Myometrial cell (primary cell): Measurements from ENCODE around the gene TSC22D4. TPM values are rescaled to one million over a fixed set of nuclear protein-coding genes. Genes with fewer than 3 reads are reported as not detected.

Experiments
- total RNA-seq: library from RNA; depleted of rRNA; stranded (reverse); fragments of >200 nt; gene quantifications from 2 replicates; pipeline ENCODE4 v1.2.3, GENCODE V29; 2015

TSC22D4 gene
- 48.7 and 55.9 TPM in 2 replicates for total RNA-seq

GRCh38 chr7:100478958-100479660, at the start of gene TSC22D4:
TSC22D4 (minus strand) TSS chr7:100479214; CDS start chr7:100478038, 1,176 bp downstream.

DNA sequence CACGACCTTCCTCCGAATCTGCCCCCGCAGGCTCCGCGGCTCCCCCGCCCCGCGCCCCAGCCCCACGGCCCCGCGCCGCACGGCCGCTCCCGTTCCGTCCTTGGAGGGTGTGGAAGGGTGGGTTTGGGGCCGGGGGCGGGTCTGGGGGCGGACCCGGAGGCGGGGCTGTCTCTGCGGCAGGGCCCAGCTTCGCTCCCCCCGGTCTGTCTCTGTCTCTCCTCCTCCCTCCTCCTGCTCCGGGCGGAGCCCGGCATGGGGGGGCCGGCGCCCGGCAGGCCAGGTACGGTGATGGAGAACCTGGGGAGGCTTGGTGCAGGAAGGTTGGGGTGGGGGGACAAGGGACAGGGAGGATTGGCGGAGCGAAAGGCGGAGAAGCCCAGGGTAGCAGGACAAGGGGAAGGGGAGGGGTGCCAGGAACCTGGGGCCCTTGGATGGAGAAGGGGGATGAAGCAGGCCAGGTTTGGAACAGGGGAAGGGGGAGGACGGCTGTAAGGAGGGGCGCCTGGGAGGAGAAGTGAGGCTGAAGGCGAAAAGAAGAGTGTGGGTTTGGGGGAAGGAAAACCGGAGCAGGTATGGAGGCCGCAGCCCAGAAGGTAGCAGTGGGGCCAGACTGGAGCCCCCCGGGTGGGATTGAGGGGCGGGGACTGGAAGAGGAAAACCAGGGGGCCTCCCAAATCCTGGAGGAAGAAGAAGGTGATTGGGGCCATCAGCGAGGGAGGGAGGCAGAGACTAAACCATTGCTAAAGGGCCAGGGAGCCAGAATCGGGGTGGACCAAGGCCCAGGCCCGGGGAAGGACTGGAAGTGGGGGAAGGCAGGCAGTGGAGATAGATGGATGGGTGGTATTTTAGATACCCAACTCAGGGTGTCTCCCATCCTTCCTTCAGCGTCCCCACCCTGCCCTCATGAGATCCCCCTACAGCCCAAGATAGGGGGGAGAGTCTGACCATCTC, 5.0 kb upstream of the TSC22D4 start, which contains the start of gene NYAP1:
Gene NYAP1, plus strand, starts transcription at position 206 of the 951 bp plus-strand sequence. CDS start 1,385 bp downstream, outside the sequence.

GRCh38 chr7:100464210-100464660, 14.8 kb downstream of the TSC22D4 start, which contains the start of gene SPACDR:
SPACDR (minus strand) TSS chr7:100464260; CDS start chr7:100464025, 235 bp downstream.

GRCh38 chr7:100429637-100430492, 49.1 kb downstream of the TSC22D4 start, which contains the start of gene MEPCE:
MEPCE (plus strand) TSS chr7:100429831; CDS start chr7:100430019, 188 bp downstream.

DNA sequence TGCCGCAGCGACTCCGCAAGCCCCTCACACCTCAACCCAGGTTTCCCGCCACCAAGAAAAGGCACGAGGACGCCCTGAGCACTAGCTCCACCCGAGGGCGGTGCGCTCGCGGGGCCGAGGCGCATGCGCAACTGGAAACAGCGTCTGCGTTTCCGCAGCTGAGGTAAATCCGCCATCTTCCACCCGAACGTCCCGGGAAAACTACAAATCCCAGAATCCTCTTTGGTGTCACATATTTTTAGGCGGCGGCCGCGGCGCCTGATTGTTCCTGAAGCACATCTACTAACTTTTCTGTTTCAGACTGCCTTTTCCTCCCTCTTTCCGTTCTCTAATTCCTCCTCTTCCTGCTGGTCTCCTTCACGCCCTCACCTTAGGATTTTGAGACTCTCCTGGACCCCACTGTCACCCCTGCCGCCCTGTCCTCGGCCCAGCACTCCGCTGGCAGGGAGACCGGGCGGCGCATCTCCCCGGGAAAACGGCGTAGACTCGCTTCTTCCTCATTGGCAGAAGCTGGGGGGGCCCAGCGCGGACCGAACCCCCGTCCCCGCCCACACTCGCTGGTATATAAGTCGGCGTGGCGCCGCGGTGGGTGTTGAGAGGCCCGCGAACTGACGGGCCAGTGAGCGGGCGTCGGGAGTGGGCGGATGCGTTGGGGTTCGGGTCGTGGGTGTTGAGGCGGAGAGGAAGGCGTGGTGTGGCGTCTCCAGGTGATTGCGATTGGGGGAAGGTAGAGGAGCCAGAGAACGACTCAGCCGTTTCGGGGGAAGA, 50.6 kb downstream of the TSC22D4 start, which contains the start of gene ZCWPW1:
Gene ZCWPW1, minus strand, starts transcription at position 505 of the 768 bp plus-strand sequence. CDS start 8,054 bp downstream, outside the sequence.

Other genes with a start within 250 kb of the TSC22D4 start
- gene SPDYE3, start 171.5 kb downstream of the TSC22D4 start, total RNA-seq: not detected in 2 replicates
- gene PILRB, start 121.1 kb downstream of the TSC22D4 start, total RNA-seq: 9.8 and 13.3 TPM in 2 replicates
- not detected in 2 replicates for gene PILRA, start 105.7 kb downstream of the TSC22D4 start, total RNA-seq
- gene ZCWPW1, start 50.5 kb downstream of the TSC22D4 start, total RNA-seq: 0.71 and 4.3 TPM in 2 replicates
- gene MEPCE, start 49.4 kb downstream of the TSC22D4 start, total RNA-seq: 23.4 and 24.2 TPM in 2 replicates
- gene PPP1R35, start 42.7 kb downstream of the TSC22D4 start, total RNA-seq: 23.7 and 57.1 TPM in 2 replicates
- gene SPACDR, start 15.0 kb downstream of the TSC22D4 start, total RNA-seq: 0.86 TPM in 1 of 2 replicates, not detected in the other
- gene NYAP1, start 4.7 kb upstream of the TSC22D4 start, total RNA-seq: 1.4 and 3.4 TPM in 2 replicates
- 13.3 and 24.3 TPM in 2 replicates for gene AGFG2, start 60.0 kb upstream of the TSC22D4 start, total RNA-seq
- gene SAP25, start 94.7 kb upstream of the TSC22D4 start, total RNA-seq: not detected in 2 replicates
- gene LRCH4, start 106.9 kb upstream of the TSC22D4 start, total RNA-seq: 39.8 and 45.4 TPM in 2 replicates
- gene FBXO24, start 107.1 kb upstream of the TSC22D4 start, total RNA-seq: under 0.01 and 0.18 TPM in 2 replicates
- 289 and 397 TPM in 2 replicates for gene PCOLCE, start 123.1 kb upstream of the TSC22D4 start, total RNA-seq
- 14.4 and 15.3 TPM in 2 replicates for gene MOSPD3, start 133.3 kb upstream of the TSC22D4 start, total RNA-seq
- 0.35 TPM in 1 of 2 replicates, not detected in the other for gene TFR2, start 162.3 kb upstream of the TSC22D4 start, total RNA-seq
- gene ACTL6B, start 177.2 kb upstream of the TSC22D4 start, total RNA-seq: not detected in 2 replicates
- 294 and 391 TPM in 2 replicates for gene GNB2, start 194.5 kb upstream of the TSC22D4 start, total RNA-seq
- gene GIGYF1, start 215.0 kb upstream of the TSC22D4 start, total RNA-seq: 10.1 TPM in 2 replicates
- 43.2 and 51.6 TPM in 2 replicates for gene POP7, start 226.9 kb upstream of the TSC22D4 start, total RNA-seq
- not detected in 2 replicates for gene EPO, start 241.3 kb upstream of the TSC22D4 start, total RNA-seq